OCI-LY3 (cell line): ENCODE results near the gene HMCN1.

Experiments used
- H2AFZ ChIP-seq: fragments of 200-600, 300-600 bp; shearing (Covaris generic); 2 replicates; pipeline ENCODE4 v1.6.0; 2014; ENCODE audit warnings: antibody characterized with exemption, low read depth, low read length
- H3K27ac ChIP-seq: fragments of 200-600, 300-600 bp; sonication (generic); 2 replicates; pipeline ENCODE4 v1.5.1; 2014; ENCODE audit warnings: mild to moderate bottlenecking, low read length, moderate library complexity, mixed read lengths
- H3K27me3 ChIP-seq: fragments of 200-600, 300-600 bp; sonication (generic); 2 replicates; pipeline ENCODE4 v1.6.1; 2014; ENCODE audit warnings: low read depth, low read length, mixed read lengths
- H3K36me3 ChIP-seq: fragments of 200-600, 300-600 bp; sonication (generic); replicated peaks from 2 replicates; pipeline ENCODE3; 2014; ENCODE audit warnings: low read depth, low read length, mixed read lengths
- H3K4me1 ChIP-seq: fragments of 300-600, 200-600 bp; sonication (generic); 2 replicates; pipeline ENCODE4 v1.6.1; 2014; ENCODE audit warnings: low read length, mixed read lengths
- H3K4me2 ChIP-seq: fragments of 200-600, 300-600 bp; sonication (generic); 2 replicates; pipeline ENCODE4 v1.6.1; 2014; ENCODE audit warnings: low read length, mixed read lengths
- H3K4me3 ChIP-seq: fragments of 300-600, 200-600 bp; sonication (generic); 2 replicates; pipeline ENCODE4 v1.5.1; 2014; ENCODE audit warnings: antibody characterized with exemption, mild to moderate bottlenecking, low read length, moderate library complexity
- H3K79me2 ChIP-seq: fragments of 300-600, 200-600 bp; shearing (Covaris generic); 2 replicates; pipeline ENCODE4 v1.6.1; 2014; ENCODE audit warnings: mild to moderate bottlenecking, low read length, mixed read lengths
- H3K9ac ChIP-seq: fragments of 300-600, 200-600 bp; shearing (Covaris generic); 2 replicates; pipeline ENCODE4 v1.6.0; 2014; ENCODE audit warnings: mild to moderate bottlenecking, low read length, moderate library complexity
- H3K9me3 ChIP-seq: fragments of 200-600, 300-600 bp; shearing (Covaris generic); 2 replicates; pipeline ENCODE4 v1.6.1; 2014; ENCODE audit warnings: low read length, mixed read lengths; ENCODE audit not compliant: insufficient read depth
- H4K20me1 ChIP-seq: fragments of 200-600, 300-600 bp; sonication (generic); 2 replicates; pipeline ENCODE4 v1.6.1; 2016; ENCODE audit warnings: low read length, mixed read lengths; ENCODE audit not compliant: insufficient read depth
- EZH2phosphoT487 ChIP-seq: fragments of 200-600 bp; shearing (Covaris generic); IDR thresholded peaks from 2 replicates; pipeline ENCODE4 v1.6.1; 2018; ENCODE audit warnings: antibody characterized with exemption, mixed run types, low read depth
- TF ChIP-seq, protein P1 (sequence below): fragments of 200-600, 300-600 bp; sonication (generic); IDR thresholded peaks from 2 replicates; pipeline ENCODE4 v1.5.1; 2014; ENCODE audit warnings: antibody characterized with exemption, low read length, low read depth

Gene HMCN1

DNA sequence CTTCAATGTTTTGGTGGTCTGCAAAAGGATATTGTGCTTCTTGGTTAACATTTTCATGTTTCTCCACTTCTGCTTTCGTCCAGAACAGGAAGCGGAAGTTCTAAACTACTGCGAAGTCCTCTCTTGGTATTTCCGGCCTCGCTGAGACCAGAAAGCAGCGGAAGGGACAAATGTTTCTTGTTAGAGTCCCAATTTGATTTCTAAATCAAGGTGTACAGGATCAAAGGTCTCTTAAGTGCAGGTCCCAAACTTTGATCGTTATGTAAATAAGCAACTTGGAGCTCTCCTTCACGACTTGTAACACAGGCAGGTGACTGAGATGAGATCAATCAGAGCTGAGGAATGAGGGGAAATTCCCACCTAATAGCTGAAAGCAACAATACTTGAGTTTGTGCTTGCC lies 40.1 kb upstream of the HMCN1 start:
- no peaks in the 10 kb centered on the region for H3K79me2 ChIP-seq
- H3K4me2 ChIP-seq: peak overlapping the region; percentile 88
- no peaks in the 10 kb centered on the region for H3K36me3 ChIP-seq
- TF ChIP-seq EZH2phosphoT487: no peak
- TF ChIP-seq, protein P1, sequence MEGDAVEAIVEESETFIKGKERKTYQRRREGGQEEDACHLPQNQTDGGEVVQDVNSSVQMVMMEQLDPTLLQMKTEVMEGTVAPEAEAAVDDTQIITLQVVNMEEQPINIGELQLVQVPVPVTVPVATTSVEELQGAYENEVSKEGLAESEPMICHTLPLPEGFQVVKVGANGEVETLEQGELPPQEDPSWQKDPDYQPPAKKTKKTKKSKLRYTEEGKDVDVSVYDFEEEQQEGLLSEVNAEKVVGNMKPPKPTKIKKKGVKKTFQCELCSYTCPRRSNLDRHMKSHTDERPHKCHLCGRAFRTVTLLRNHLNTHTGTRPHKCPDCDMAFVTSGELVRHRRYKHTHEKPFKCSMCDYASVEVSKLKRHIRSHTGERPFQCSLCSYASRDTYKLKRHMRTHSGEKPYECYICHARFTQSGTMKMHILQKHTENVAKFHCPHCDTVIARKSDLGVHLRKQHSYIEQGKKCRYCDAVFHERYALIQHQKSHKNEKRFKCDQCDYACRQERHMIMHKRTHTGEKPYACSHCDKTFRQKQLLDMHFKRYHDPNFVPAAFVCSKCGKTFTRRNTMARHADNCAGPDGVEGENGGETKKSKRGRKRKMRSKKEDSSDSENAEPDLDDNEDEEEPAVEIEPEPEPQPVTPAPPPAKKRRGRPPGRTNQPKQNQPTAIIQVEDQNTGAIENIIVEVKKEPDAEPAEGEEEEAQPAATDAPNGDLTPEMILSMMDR: no peak
- H3K4me3 ChIP-seq: peak overlapping the region; percentile 72
- peak overlapping the region; percentile 83 for H3K27ac ChIP-seq
- no peaks in the 10 kb centered on the region for H3K9me3 ChIP-seq
- peaks cover 25% of the 10 kb centered on the region for H3K4me1 ChIP-seq
- peak overlapping the region; percentile 70 for H2AFZ ChIP-seq
- no peaks in the 10 kb centered on the region for H4K20me1 ChIP-seq
- no peaks in the 10 kb centered on the region for H3K27me3 ChIP-seq
- peak overlapping the region; percentile 72 for H3K9ac ChIP-seq

DNA sequence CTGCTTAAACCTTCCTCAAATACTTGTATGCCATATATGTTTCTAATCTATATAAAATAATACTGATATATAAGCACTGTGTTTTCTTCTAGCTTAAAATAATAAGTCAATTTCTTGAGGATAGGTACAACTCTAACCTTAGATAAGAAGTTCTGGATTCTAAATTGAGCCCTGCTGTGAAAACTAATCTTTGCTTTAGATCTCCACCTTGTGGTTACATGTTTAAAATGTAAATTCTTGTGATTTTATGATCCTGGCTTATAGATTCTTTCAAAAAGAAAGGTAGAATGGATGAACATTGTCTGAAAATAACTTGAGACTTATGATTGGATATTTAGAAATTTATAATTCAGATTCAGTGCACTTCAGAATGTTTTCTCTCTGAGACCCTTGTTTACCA lies 38.9 kb upstream of the HMCN1 start:
- Histone ChIP-seq H3K9ac (peak overlapping the region; percentile 72), H4K20me1 (no peaks in the 10 kb centered on the region), H3K4me2 (peak overlapping the region; percentile 88), H3K36me3 (no peaks in the 10 kb centered on the region), H3K27me3 (no peaks in the 10 kb centered on the region), H3K27ac (peak overlapping the region; percentile 83), H3K4me3 (no peak overlapping the region), H3K9me3 (no peaks in the 10 kb centered on the region), H3K4me1 (peaks cover 25% of the 10 kb centered on the region), H2AFZ (peak overlapping the region; percentile 17; the same call in 1 of the 2 replicates), H3K79me2 (no peaks in the 10 kb centered on the region)
- no peak for TF ChIP-seq EZH2phosphoT487
- TF ChIP-seq, protein P1: peak; percentile 72

DNA sequence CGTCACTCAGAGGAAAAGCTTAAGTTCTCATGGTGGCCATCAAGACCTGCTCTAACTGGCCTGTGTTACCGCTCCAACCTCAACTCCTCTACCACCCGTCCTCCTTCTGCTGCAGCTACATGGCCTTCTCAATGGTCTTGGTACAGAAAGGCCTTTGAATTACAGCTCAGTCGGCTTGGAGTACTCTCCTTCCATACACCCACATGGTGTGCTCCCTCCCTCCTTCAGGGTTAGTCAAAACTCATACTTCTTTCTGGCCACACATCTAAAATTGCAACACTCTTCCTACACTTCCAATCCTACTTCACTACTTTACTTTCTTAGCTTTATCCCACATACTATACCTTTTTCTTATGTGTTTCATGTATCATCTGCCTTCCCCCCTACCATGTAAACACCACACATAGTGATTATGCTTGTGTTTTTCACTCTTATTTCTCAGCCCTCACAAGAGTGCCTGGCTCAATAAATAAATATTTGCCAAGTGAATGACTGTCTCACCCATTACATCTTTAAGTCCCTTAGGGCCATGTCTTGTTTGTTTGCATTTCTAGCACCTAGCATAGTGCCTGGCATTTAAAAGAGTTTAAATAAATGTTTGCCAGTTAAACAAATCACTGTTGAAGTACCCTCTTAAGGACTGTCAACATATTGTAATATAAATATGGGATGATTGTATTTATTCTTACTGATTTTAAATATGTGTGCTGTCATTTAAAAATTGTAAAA lies 37.6 kb upstream of the HMCN1 start:
- H3K36me3 ChIP-seq: no peaks in the 10 kb centered on the region
- H3K27me3 ChIP-seq: no peaks in the 10 kb centered on the region
- no peak overlapping the region for H3K9ac ChIP-seq
- H3K4me1 ChIP-seq: peaks cover 33% of the 10 kb centered on the region
- 0 out of 2 replicates have a peak overlapping the region, but pooled peaks have one; percentile 6 for H2AFZ ChIP-seq
- H3K27ac ChIP-seq: no peak overlapping the region
- H3K4me3 ChIP-seq: no peak overlapping the region
- no peaks in the 10 kb centered on the region for H4K20me1 ChIP-seq
- H3K4me2 ChIP-seq: no peak overlapping the region
- H3K79me2 ChIP-seq: no peaks in the 10 kb centered on the region
- no peaks in the 10 kb centered on the region for H3K9me3 ChIP-seq
- TF ChIP-seq, protein P1: no peak
- TF ChIP-seq EZH2phosphoT487: no peak

DNA sequence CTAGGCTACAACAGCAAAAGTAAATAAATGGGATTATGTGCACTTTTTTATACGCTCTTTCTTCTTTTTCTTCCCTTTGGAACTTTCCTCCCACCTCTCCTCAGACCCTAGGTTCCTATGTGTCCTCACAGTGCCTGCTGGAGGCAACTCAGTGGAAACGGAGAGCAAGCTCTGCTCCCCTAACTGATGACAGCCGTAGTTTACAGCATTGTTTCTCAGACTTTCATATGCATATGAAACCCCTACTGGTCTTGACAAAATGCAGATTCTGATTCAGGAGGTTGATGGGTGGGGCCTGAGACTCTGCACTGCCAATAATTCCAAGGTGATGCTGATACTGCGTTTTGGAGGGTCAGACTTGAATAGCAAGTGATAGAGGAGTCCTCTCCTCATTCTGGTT lies 34.3 kb upstream of the HMCN1 start:
- Histone ChIP-seq H4K20me1 (no peaks in the 10 kb centered on the region), H3K9me3 (no peaks in the 10 kb centered on the region), H3K4me1 (peaks cover 20% of the 10 kb centered on the region), H3K4me2 (no peak overlapping the region), H3K79me2 (no peaks in the 10 kb centered on the region), H3K9ac (no peak overlapping the region), H3K27me3 (no peaks in the 10 kb centered on the region), H3K36me3 (no peaks in the 10 kb centered on the region), H3K27ac (no peak overlapping the region), H3K4me3 (no peak overlapping the region), H2AFZ (no peak overlapping the region)
- no peak for TF ChIP-seq EZH2phosphoT487
- TF ChIP-seq, protein P1: no peak
